A549 (cell line): ENCODE results near the gene TPSB2.
"Not testable (repeated sequence)": the region's sequence is repeated elsewhere in the genome, so short reads cannot be mapped to it uniquely, and the experiment has no call there.

Experiments
- CHD2 ChIP-seq: fragments of 150-350 bp; IDR thresholded peaks from 2 replicates; pipeline ENCODE4 v1.6.1; 2014; ENCODE audit warnings: low read length; ENCODE audit not compliant: partially characterized antibody
- GATA3 ChIP-seq: IDR thresholded peaks from 2 replicates; pipeline ENCODE4 v1.6.1; 2012; ENCODE audit warnings: borderline replicate concordance
- MYC ChIP-seq: IDR thresholded peaks from 2 replicates; pipeline ENCODE4 v1.6.1; 2012; ENCODE audit warnings: mild to moderate bottlenecking, inconsistent platforms, low read length, improper control_type of control experiment, borderline replicate concordance
- NFE2L2 ChIP-seq: fragments of 150-350 bp; conservative IDR thresholded peaks from 2 replicates; pipeline ENCODE4 v1.6.1; 2014; ENCODE audit warnings: low read length
- POLR2A ChIP-seq: IDR thresholded peaks from 2 replicates; pipeline ENCODE4 v1.6.1; 2012; ENCODE audit warnings: mild to moderate bottlenecking, low read length
- TF ChIP-seq, protein P1 (sequence below): fragments of 200-600 bp; sonication (generic); IDR thresholded peaks from 2 replicates; pipeline ENCODE4 v1.6.1; 2016; ENCODE audit warnings: antibody characterized with exemption, mild to moderate bottlenecking, moderate library complexity
- TF ChIP-seq, protein P2 (sequence below): fragments of >200 bp; sonication (Bioruptor Twin); formaldehyde crosslinking; IDR thresholded peaks from 3 replicates; pipeline ENCODE4 v1.5.1; 2016
- TF ChIP-seq, protein P3 (sequence below): fragments of 250-450 bp; sonication (Bioruptor Pico); IDR thresholded peaks from 2 replicates; pipeline ENCODE4 v1.5.0; 2021; ENCODE audit warnings: mild to moderate bottlenecking, moderate library complexity, borderline replicate concordance

DNA sequence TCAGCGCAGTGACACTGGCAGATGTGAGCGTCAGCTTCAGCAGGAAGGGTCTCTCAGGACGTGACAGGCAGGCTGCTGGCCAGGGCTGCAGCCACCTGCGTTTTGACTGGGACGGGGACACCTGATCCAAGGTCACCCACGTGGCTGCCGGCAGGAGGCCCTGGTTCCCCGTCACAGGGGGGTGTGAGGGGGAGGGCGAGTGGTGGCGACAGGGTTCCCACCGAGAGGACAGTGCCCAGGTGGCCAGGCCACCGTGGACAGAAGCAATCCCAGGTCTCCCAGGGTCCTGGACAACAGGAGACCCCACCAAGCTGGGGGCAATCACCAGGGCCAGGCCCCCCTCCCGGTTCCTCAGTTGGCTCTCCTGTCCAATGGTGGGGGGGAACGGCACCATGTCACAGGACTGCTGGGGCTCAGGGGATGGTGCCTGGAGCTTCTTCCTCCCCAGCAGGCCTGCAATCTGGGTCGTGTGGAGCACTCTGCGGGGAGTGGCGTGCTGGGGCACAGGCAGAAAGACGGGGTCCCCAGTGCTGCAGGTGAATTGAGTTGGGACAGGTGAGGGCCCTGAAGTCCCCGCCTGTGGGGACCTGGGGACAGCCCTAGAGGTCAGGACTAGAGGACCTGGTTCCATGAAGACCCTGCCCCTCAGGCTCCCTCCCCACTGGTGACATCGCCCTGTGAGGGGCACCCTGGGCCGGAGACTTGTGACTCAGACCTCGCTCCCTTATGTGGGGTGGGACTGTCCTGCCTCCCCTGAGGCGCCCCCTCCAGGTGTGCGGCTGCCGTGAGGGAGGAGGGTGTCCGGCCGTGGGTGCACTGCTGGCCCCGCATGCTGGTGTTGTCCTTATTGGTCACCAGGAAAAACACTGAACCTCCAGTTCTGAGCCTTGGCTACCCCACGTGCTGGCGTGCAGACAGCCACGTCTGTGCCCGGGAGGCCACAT is 14.2 kb upstream of the TPSB2 start:
- not testable (repeated sequence) for TF ChIP-seq GATA3, MYC, POLR2A, NFE2L2, CHD2
- TF ChIP-seq, protein P1, sequence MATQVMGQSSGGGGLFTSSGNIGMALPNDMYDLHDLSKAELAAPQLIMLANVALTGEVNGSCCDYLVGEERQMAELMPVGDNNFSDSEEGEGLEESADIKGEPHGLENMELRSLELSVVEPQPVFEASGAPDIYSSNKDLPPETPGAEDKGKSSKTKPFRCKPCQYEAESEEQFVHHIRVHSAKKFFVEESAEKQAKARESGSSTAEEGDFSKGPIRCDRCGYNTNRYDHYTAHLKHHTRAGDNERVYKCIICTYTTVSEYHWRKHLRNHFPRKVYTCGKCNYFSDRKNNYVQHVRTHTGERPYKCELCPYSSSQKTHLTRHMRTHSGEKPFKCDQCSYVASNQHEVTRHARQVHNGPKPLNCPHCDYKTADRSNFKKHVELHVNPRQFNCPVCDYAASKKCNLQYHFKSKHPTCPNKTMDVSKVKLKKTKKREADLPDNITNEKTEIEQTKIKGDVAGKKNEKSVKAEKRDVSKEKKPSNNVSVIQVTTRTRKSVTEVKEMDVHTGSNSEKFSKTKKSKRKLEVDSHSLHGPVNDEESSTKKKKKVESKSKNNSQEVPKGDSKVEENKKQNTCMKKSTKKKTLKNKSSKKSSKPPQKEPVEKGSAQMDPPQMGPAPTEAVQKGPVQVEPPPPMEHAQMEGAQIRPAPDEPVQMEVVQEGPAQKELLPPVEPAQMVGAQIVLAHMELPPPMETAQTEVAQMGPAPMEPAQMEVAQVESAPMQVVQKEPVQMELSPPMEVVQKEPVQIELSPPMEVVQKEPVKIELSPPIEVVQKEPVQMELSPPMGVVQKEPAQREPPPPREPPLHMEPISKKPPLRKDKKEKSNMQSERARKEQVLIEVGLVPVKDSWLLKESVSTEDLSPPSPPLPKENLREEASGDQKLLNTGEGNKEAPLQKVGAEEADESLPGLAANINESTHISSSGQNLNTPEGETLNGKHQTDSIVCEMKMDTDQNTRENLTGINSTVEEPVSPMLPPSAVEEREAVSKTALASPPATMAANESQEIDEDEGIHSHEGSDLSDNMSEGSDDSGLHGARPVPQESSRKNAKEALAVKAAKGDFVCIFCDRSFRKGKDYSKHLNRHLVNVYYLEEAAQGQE, result not testable (repeated sequence)
- TF ChIP-seq, protein P2, sequence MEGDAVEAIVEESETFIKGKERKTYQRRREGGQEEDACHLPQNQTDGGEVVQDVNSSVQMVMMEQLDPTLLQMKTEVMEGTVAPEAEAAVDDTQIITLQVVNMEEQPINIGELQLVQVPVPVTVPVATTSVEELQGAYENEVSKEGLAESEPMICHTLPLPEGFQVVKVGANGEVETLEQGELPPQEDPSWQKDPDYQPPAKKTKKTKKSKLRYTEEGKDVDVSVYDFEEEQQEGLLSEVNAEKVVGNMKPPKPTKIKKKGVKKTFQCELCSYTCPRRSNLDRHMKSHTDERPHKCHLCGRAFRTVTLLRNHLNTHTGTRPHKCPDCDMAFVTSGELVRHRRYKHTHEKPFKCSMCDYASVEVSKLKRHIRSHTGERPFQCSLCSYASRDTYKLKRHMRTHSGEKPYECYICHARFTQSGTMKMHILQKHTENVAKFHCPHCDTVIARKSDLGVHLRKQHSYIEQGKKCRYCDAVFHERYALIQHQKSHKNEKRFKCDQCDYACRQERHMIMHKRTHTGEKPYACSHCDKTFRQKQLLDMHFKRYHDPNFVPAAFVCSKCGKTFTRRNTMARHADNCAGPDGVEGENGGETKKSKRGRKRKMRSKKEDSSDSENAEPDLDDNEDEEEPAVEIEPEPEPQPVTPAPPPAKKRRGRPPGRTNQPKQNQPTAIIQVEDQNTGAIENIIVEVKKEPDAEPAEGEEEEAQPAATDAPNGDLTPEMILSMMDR, result not testable (repeated sequence)
- TF ChIP-seq, protein P3, sequence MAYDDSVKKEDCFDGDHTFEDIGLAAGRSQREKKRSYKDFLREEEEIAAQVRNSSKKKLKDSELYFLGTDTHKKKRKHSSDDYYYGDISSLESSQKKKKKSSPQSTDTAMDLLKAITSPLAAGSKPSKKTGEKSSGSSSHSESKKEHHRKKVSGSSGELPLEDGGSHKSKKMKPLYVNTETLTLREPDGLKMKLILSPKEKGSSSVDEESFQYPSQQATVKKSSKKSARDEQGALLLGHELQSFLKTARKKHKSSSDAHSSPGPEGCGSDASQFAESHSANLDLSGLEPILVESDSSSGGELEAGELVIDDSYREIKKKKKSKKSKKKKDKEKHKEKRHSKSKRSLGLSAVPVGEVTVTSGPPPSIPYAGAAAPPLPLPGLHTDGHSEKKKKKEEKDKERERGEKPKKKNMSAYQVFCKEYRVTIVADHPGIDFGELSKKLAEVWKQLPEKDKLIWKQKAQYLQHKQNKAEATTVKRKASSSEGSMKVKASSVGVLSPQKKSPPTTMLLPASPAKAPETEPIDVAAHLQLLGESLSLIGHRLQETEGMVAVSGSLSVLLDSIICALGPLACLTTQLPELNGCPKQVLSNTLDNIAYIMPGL, result not testable (repeated sequence)
